ENCODE data around the gene HMMR. TPM values are rescaled to one million over a fixed set of nuclear protein-coding genes. Genes with fewer than 3 reads are reported as not detected.
"Not testable (repeated sequence)": the region's sequence is repeated elsewhere in the genome, so short reads cannot be mapped to it uniquely, and the experiment has no call there.

The HMMR gene
- 1 to 10 TPM in 1 of 4 donors, under 1 TPM in 3; 0.66 to 1.0 (median 0.84) TPM for total RNA-seq

GRCh38 chr5:163460562-163461171 is at the start of gene HMMR:
TSS of gene HMMR (plus strand) at chr5:163460632. CDS start at chr5:163460693, 61 bp downstream.
- Histone ChIP-seq H3K4me1 (peaks cover 0 to 38% (median 11%) of the 10 kb centered on the region in 4 donors), H3K4me3 (peak within 1 kb of the TSS; percentile 59 to 85 (median 82)), H3K27me3 (no peaks in the 10 kb centered on the region), H3K27ac (peak within 1 kb of the TSS; percentile 86 to 99 (median 94)), H3K9me3 (no peaks in the 10 kb centered on the region), H3K36me3 (peaks cover 0 to 8% (median 0%) of the 10 kb centered on the region in 3 donors)
- no peak for DNase-seq (ENCODE audit: low spot score in 2 of 2)
- 0 to 1% methylated on average over 23 of the region's 23 CpGs for WGBS, 2 donors
- TF ChIP-seq CTCF (IDR thresholded peaks at IDR 0.05): no peak
- no peak for TF ChIP-seq EP300 (IDR thresholded peaks at IDR 0.05)
- no peak for TF ChIP-seq POLR2A (IDR thresholded peaks at IDR 0.05)

GRCh38 chr5:163415673-163416072 is 44.8 kb upstream of the HMMR start:
- WGBS, 2 donors: 19 to 21% methylated on average over 15 of the region's 15 CpGs

DNA sequence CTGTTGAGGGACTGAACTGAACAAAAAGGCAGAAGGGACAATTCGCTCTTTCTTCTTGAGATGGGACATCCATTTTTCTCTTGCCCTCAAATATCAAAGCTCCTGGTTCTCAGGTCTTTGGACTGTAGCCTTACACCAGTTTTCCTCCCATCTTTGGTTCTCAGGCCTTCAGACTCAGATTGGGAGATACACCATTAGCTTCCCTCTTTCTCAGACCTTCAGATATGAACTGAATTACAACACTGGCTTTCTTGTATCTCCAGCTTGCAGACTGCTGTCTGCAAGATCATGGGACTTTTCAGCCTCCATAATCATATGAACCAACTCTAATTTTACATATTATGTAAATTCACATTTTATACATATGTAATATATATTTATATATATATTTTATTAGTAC is 35.6 kb upstream of the HMMR start:
- TF ChIP-seq EP300 (IDR thresholded peaks at IDR 0.05) (no peak), POLR2A (IDR thresholded peaks at IDR 0.05) (no peak), CTCF (IDR thresholded peaks at IDR 0.05) (no peak)
- H3K36me3 ChIP-seq: no peaks in the 10 kb centered on the region
- WGBS, 2 donors: 97 to 100% methylated on average over 1 of the region's 1 CpG

More at GRCh38 chr5:163415673-163416072, 44.8 kb upstream of the HMMR start:
- H3K27ac ChIP-seq; H3K4me1 ChIP-seq; H3K9me3 ChIP-seq; H3K36me3 ChIP-seq; DNase-seq (ENCODE audit: low spot score in 2 of 2); H3K4me3 ChIP-seq: not testable (repeated sequence)
- peaks cover 0 to 18% of the 10 kb centered on the region in 2 donors for H3K27me3 ChIP-seq

DNA sequence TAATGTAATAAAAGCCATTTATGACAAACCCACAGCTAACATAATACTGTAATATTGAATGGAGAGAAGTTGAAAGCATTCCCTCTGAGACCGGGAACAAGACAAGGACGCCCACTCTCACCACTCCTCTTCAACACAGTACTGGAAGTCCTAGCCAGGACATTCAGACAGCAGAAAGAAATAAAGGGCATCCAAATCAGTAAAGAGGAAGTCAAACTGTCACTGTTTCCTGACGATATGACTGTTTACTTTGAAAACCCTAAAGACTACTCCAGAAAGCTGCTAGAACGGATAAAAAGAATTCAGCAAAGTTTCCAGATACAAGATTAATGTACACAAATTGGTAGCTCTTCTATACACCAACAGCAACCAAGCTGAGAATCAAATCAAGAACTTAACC is 34.3 kb upstream of the HMMR start:
- not testable (repeated sequence) for H3K4me3 ChIP-seq; DNase-seq (ENCODE audit: low spot score in 2 of 2); H3K27me3 ChIP-seq; H3K4me1 ChIP-seq; H3K36me3 ChIP-seq; H3K27ac ChIP-seq; H3K9me3 ChIP-seq
- 29 to 41% methylated on average over 4 of the region's 4 CpGs for WGBS, 2 donors

More for the DNA sequence above, 35.6 kb upstream of the HMMR start:
- Histone ChIP-seq H3K4me1 (no peaks in the 10 kb centered on the region), H3K27me3 (no peaks in the 10 kb centered on the region), H3K27ac (no peak overlapping the region), H3K4me3 (no peak overlapping the region), H3K9me3 (no peaks in the 10 kb centered on the region)
- DNase-seq (ENCODE audit: low spot score in 2 of 2): no peak

- no peaks in the 10 kb centered on the region for H3K27me3 ChIP-seq
Measured at GRCh38 chr5:163432544-163432943, 27.9 kb upstream of the HMMR start.

More at GRCh38 chr5:163432544-163432943, 27.9 kb upstream of the HMMR start:
- Histone ChIP-seq H3K4me3 (no peak overlapping the region), H3K36me3 (no peaks in the 10 kb centered on the region), H3K4me1 (peaks cover 0 to 12% (median 2%) of the 10 kb centered on the region in 4 donors), H3K9me3 (no peaks in the 10 kb centered on the region), H3K27ac (no peak overlapping the region)
- 86 to 89% methylated on average over 1 of the region's 1 CpG for WGBS, 2 donors
- DNase-seq (ENCODE audit: low spot score in 2 of 2): no peak
- no peak for TF ChIP-seq CTCF (IDR thresholded peaks at IDR 0.05)
- no peak for TF ChIP-seq POLR2A (IDR thresholded peaks at IDR 0.05)

All from tibial nerve (tissue), 4 donors.